HUES48 (cell line): ENCODE data around the gene RECK.

Source experiments
- H3K27ac ChIP-seq: one replicate; pipeline ENCODE4 v1.7.0; 2013; ENCODE audit warnings: low read depth, low read length, inconsistent platforms
- H3K27me3 ChIP-seq: 2 replicates; pipeline ENCODE4 v1.6.1; 2013; ENCODE audit warnings: mild to moderate bottlenecking, low read length; ENCODE audit not compliant: control insufficient read depth, insufficient read depth
- H3K36me3 ChIP-seq: 2 replicates; pipeline ENCODE4 v1.6.1; 2013; ENCODE audit warnings: low read length; ENCODE audit not compliant: control insufficient read depth, insufficient read depth
- H3K4me1 ChIP-seq: 2 replicates; pipeline ENCODE4 v1.6.1; 2013; ENCODE audit warnings: mild to moderate bottlenecking, low read length; ENCODE audit not compliant: control insufficient read depth, insufficient read depth
- H3K4me3 ChIP-seq: 2 replicates; pipeline ENCODE4 v1.5.1; 2013; ENCODE audit warnings: mild to moderate bottlenecking, low read depth, low read length
- H3K9ac ChIP-seq: 2 replicates; pipeline ENCODE4 v1.6.1; 2013; ENCODE audit warnings: mild to moderate bottlenecking, low read depth, low read length, moderate library complexity
- H3K9me3 ChIP-seq: 2 replicates; pipeline ENCODE4 v1.6.1; 2013; ENCODE audit warnings: low read length; ENCODE audit not compliant: control insufficient read depth, insufficient read depth

The RECK gene

DNA sequence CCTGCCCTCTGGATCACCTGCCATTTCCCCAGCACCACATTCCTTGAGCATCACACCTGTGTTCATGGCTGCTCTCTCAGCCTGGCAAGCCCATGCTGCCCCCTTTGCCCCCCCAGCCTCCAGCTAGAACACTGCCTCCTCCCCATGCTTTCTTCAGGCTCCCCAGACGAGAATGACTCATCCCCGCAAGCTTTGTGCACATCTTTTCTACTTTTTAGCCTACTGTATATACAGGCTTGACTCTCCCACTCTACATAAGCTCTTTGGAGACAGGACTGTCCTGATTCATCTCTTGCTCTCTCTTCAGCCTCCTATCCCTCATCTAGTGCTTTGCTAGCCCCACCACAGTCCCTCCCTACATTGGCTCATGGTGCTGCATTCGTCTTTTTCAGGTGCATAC is 79.9 kb downstream of the RECK start:
- Histone ChIP-seq H3K36me3 (peaks cover 2% of the 10 kb centered on the region; the same call in 1 of the 2 replicates), H3K27me3 (no peaks in the 10 kb centered on the region), H3K4me1 (no peaks in the 10 kb centered on the region), H3K4me3 (no peak overlapping the region), H3K9ac (no peak overlapping the region), H3K9me3 (no peaks in the 10 kb centered on the region), H3K27ac (no peak overlapping the region)

DNA sequence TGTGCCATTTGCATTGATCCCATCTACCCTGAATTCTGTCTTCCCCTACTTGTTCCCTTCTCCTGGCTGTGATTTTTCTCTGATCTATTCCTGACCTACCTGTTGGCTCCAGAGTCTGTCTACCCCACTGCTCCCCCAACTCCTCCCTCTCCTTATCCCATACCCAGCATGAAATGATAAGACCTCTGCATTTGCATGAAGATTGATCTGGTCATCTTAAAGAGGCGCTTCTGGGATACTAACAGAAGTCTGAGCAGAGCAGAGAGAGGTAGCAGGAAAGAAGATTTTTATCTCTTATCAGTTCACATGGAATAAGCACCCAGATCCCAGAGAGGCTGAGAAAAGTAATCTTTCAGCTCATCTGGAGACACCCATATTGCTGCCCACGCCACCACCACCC is 81.5 kb downstream of the RECK start:
- Histone ChIP-seq H3K4me3 (no peak overlapping the region), H3K27me3 (no peaks in the 10 kb centered on the region), H3K27ac (no peak overlapping the region), H3K4me1 (no peaks in the 10 kb centered on the region), H3K9me3 (no peaks in the 10 kb centered on the region), H3K9ac (no peak overlapping the region), H3K36me3 (peaks cover 12% of the 10 kb centered on the region; the same call in 1 of the 2 replicates)

DNA sequence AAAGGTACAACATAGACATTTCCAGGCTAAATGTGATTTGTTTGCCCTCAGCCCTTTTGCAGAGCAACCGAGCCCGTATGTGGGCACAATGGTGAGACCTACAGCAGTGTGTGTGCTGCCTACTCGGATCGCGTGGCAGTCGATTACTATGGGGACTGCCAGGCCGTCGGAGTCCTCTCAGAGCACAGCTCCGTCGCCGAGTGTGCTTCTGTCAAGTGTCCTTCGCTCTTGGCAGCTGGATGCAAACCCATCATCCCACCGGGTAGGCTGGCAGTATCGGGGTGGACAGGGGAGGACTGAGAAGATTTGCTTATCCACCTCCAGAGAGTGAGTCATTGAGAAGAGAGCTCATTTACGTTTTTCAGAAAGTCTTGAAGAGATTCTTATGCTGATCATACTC is 82.0 kb downstream of the RECK start:
- Histone ChIP-seq H3K4me3 (no peak overlapping the region), H3K27me3 (no peaks in the 10 kb centered on the region), H3K9ac (no peak overlapping the region), H3K36me3 (peaks cover 12% of the 10 kb centered on the region; the same call in 1 of the 2 replicates), H3K9me3 (no peaks in the 10 kb centered on the region), H3K4me1 (no peaks in the 10 kb centered on the region), H3K27ac (peak overlapping the region; percentile 28)

DNA sequence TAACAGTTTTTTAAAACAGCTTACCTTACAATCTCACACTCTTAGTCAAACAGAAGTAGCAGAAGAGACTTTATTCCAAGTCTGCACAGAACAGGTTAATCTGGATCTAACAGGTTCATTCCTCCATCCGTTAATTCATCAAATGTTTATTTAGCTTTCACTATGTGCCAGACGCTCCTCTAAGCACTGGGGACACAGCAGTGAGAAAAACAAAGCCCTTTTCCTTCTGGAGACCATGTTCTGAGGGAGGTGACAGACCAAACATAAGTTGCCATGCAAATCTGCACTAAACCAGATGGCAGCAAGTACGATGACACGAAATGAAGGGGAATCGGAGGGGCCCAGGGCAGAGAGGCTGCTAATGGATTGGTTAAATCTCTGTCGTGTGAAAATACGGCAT is 82.8 kb downstream of the RECK start:
- Histone ChIP-seq H3K27ac (no peak overlapping the region), H3K9ac (no peak overlapping the region), H3K4me1 (no peaks in the 10 kb centered on the region), H3K36me3 (peaks cover 12% of the 10 kb centered on the region; the same call in 1 of the 2 replicates), H3K27me3 (no peaks in the 10 kb centered on the region), H3K9me3 (no peaks in the 10 kb centered on the region), H3K4me3 (no peak overlapping the region)

DNA sequence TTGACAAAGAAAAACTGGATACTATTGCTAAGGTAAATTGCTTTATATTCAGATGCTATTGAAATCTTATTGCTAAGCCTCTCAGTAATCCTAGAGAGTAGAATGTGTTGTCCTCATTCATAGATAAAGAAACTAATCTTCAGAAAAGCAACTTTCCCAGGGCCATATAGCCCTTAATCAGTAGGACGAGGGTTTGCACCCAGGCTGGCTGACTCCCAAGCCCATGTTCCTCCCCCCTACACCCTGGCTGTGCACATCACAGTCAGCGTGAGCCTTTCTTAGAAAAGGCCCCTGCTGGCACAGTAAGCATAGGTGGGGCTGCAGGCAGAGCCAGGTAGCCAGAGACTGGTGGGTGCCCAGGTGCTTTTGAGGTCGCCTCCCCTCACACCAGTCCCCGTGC is 84.0 kb downstream of the RECK start:
- H3K36me3 ChIP-seq, result peaks cover 12% of the 10 kb centered on the region; the same call in 1 of the 2 replicates
- H3K4me3 ChIP-seq, result no peak overlapping the region
- H3K9me3 ChIP-seq, result no peaks in the 10 kb centered on the region
- no peaks in the 10 kb centered on the region for H3K27me3 ChIP-seq
- no peak overlapping the region for H3K9ac ChIP-seq
- H3K4me1 ChIP-seq, result no peaks in the 10 kb centered on the region
- H3K27ac ChIP-seq, result no peak overlapping the region

DNA sequence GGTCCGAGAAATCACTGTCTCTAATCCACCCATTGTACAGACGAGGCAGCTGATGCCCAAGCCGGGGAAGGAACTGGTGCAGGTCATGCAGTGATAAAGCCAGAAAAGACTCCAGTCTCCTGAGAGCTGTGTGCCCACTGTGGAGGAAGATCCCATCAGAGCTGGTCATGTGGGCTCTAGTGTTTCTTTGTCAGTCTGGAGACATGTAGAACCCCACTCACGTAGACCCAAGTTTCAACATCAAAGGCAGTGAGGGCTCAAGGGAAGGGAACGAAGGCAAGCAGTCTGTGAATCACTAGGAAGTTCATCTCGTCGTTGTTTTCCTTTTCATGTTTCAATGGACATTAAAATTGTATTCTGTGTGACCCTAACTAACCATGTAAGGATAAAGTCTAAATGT is 85.3 kb downstream of the RECK start:
- Histone ChIP-seq H3K4me1 (no peaks in the 10 kb centered on the region), H3K9me3 (no peaks in the 10 kb centered on the region), H3K4me3 (no peak overlapping the region), H3K9ac (no peak overlapping the region), H3K27me3 (no peaks in the 10 kb centered on the region), H3K36me3 (peaks cover 12% of the 10 kb centered on the region; the same call in 1 of the 2 replicates), H3K27ac (no peak overlapping the region)

DNA sequence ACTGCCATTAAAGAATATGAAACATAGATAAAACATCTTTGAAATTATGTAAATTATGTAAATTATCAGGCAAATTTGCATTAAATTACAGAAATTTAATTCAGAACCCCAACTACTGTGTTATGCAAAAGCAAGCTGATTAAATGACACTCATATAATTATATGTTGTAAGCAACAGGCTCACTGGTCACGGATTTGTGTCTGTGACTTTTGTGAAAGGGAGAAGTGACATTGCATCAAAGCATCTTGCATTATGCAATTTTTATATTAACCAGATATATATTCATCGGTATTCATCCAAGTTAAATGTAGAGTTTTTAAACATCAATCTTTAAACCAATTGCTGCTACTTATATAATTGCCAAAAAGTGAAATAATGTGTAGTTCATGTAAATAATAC is 86.8 kb downstream of the RECK start:
- no peaks in the 10 kb centered on the region for H3K27me3 ChIP-seq
- H3K9me3 ChIP-seq, result no peaks in the 10 kb centered on the region
- no peaks in the 10 kb centered on the region for H3K4me1 ChIP-seq
- peaks cover 12% of the 10 kb centered on the region; the same call in 1 of the 2 replicates for H3K36me3 ChIP-seq
- H3K4me3 ChIP-seq, result no peak overlapping the region
- no peak overlapping the region for H3K9ac ChIP-seq
- H3K27ac ChIP-seq, result no peak overlapping the region

DNA sequence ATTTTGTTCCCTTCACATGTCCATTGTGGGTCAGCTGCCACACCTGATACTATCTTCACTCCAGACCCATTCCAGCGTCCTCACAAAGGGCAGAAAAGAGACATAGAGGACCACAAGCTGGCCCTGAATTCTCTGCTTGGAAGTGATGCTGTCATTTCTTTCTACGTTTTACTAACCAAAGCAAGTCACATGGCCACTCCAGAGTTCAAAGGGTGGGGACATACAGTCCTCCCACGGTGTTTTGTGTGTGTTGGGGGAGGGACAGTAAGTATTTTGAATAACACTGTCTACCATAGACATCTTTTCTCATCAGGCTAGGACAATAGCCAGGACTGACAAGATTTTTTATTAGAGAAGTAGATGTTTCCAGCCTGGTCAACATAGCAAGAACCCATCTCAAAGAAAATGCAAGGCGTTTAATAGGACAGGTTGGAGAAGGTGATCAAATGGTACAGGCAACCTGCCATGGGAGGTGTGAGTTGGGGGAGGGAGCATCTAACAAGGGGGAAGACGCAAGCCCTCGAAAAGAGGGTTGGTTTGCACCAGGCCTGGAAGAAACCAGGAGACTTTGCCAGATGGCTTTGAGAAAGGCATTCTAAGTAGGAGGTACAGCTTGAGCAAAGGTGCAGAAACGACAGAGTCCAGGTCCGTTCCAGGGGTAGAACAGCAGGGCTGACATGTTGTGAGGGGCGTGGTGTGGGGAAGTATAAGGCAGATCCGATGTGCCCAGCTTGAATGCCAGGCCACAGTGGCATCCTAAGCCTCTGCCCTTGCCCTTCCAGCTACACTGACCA is 88.5 kb downstream of the RECK start:
- Histone ChIP-seq H3K27me3 (no peaks in the 10 kb centered on the region), H3K4me3 (no peak overlapping the region), H3K4me1 (no peaks in the 10 kb centered on the region), H3K27ac (no peak overlapping the region), H3K36me3 (peaks cover 12% of the 10 kb centered on the region; the same call in 1 of the 2 replicates), H3K9ac (no peak overlapping the region), H3K9me3 (no peaks in the 10 kb centered on the region)

DNA sequence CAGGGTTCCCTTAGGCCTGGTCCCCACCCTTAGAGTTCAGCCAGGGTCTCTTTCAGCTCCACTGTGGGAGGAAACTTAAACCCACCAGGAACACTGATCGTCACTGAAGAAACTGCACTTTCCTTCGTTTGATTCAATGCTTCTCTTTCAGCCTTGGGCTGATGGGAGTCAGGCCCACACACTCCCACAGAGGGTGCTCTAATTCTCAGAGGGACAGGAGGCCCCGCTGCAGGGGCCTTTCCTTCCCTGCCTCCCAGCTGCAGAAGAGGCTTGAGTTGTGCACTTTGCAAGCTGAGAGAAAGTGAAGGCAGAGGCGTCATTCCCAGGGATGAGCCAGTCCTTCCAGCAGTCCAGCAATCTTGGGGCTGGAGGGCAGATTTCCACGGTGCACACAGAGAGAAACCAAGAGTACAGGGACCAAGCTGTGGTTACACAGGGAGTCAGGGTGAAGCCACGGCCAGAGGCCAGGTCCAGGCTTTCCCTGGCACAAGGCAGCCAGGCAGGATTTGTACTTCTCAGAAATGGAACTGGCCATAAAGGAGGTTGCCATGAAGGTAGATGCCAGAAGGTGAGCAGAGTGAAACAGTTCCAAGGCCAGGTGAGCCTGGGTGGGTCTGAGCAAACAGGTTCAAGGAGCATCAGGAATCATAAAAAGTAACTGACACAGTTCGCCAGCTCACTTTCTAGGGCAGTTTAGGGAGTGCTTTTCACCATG is 89.5 kb downstream of the RECK start:
- Histone ChIP-seq H3K9me3 (no peaks in the 10 kb centered on the region), H3K27me3 (no peaks in the 10 kb centered on the region), H3K9ac (no peak overlapping the region), H3K27ac (no peak overlapping the region), H3K4me1 (no peaks in the 10 kb centered on the region), H3K4me3 (no peak overlapping the region), H3K36me3 (peaks cover 12% of the 10 kb centered on the region; the same call in 1 of the 2 replicates)

DNA sequence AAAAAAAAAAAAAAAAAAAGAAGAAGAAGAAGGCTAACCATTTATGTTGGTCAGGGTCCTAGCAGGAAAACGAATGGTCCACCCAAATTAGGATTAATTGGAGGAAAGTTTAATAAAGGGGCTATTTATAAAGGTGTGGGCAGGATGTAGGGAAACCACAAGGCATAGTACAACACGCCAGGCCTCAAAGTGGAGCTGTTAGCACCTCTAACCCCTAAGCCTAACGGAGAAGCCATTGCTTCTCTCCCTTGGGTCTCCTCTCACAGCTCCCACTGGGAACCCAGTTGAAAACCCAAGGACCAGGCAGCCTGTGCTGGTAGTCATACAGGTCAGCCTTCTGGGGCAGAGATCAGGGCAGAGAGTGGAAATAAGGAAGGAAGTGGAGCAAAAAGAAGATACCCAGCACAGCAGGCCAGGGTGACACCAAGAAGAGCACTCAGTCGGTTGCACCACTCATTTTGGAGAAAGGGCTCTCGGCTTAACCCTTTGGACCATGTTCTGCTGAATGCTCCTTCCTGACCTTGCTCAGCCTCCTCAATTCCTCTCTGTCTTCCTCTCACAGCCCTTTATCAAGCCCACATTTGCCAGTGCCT is 91.0 kb downstream of the RECK start:
- no peak overlapping the region for H3K4me3 ChIP-seq
- H3K4me1 ChIP-seq, result peaks cover 4% of the 10 kb centered on the region; the same call in 1 of the 2 replicates
- H3K9me3 ChIP-seq, result no peaks in the 10 kb centered on the region
- peaks cover 2% of the 10 kb centered on the region for H3K27me3 ChIP-seq
- no peak overlapping the region for H3K9ac ChIP-seq
- H3K36me3 ChIP-seq, result peaks cover 3% of the 10 kb centered on the region; the same call in 1 of the 2 replicates
- no peak overlapping the region for H3K27ac ChIP-seq

DNA sequence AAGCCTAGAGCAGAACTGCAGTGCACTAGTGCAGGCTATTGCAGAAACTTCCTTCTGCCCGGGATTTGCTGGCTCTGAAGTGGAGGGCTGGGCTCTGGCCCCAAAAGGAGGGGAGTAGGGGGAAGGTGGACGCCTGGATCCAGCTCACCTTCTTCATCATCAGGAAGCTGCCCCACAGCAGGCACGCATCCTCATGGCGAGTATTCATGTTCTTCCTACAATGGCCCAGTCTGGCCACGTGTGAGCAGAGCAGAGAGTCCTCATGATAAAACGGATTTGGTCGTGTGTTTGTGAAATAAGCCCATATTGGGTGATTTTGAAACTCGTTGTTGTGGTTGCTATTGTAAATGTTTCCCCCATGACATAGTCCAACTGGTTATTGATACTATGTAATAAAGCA is 91.6 kb downstream of the RECK start:
- Histone ChIP-seq H3K27ac (no peak overlapping the region), H3K9ac (no peak overlapping the region), H3K27me3 (peaks cover 8% of the 10 kb centered on the region), H3K9me3 (no peaks in the 10 kb centered on the region), H3K4me1 (peaks cover 4% of the 10 kb centered on the region; the same call in 1 of the 2 replicates), H3K4me3 (no peak overlapping the region), H3K36me3 (no peaks in the 10 kb centered on the region)
